Liver (tissue), 9 donors: Measurements from ENCODE around the gene FCGR3A. TPM values are rescaled to one million over a fixed set of nuclear protein-coding genes. Genes with fewer than 3 reads are reported as not detected.

Experiments used
- DNase-seq: peaks from one replicate; pipeline ENCODE4 v3.0.0-alpha.2; 2017; ENCODE audit warnings: low spot score
- H3K27ac ChIP-seq, 2 donors: one replicate each; pipeline ENCODE4 v1.7.0; 2013; ENCODE audit warnings: inconsistent platforms in 2 of 2, low read length in 2 of 2, control low read depth in 1 of 2, low read depth in 1 of 2, mild to moderate bottlenecking in 1 of 2
- H3K27me3 ChIP-seq, 4 donors: one replicate each; pipeline versions ENCODE4 v1.6.1 to v1.7.0; 2013; ENCODE audit warnings: low read length in 3 of 4, inconsistent platforms in 1 of 4, mild to moderate bottlenecking in 1 of 4, moderate library complexity in 1 of 4; ENCODE audit not compliant: control insufficient read depth in 4 of 4, insufficient read depth in 4 of 4
- H3K36me3 ChIP-seq, 4 donors: one replicate each; pipeline versions ENCODE4 v1.6.1 to v1.7.0; 2013; ENCODE audit warnings: low read length in 3 of 4, mild to moderate bottlenecking in 3 of 4, low read depth in 1 of 4, moderate library complexity in 1 of 4; ENCODE audit not compliant: control insufficient read depth in 4 of 4, insufficient read depth in 3 of 4
- H3K4me1 ChIP-seq, 4 donors: one replicate each; pipeline versions ENCODE4 v1.6.1 to v1.7.0; 2013; ENCODE audit warnings: low read length in 3 of 4, mild to moderate bottlenecking in 3 of 4, moderate library complexity in 1 of 4; ENCODE audit not compliant: control insufficient read depth in 4 of 4, insufficient read depth in 4 of 4
- H3K4me3 ChIP-seq, 3 donors: one replicate each; pipeline versions ENCODE4 v1.6.1 to v1.7.0; 2013; ENCODE audit warnings: low read length in 3 of 3, control low read depth in 1 of 3, low read depth in 1 of 3, mild to moderate bottlenecking in 1 of 3
- H3K9ac ChIP-seq, 2 donors: one replicate each; pipeline ENCODE4 v1.7.0; 2013; ENCODE audit warnings: low read length in 2 of 2, mild to moderate bottlenecking in 2 of 2, moderate library complexity in 2 of 2, control low read depth in 1 of 2, low read depth in 1 of 2
- H3K9me3 ChIP-seq, 4 donors: one replicate each; pipeline versions ENCODE4 v1.6.1 to v1.7.0; 2013; ENCODE audit warnings: low read length in 3 of 4; ENCODE audit not compliant: control insufficient read depth in 4 of 4
- ATF3 ChIP-seq: IDR thresholded peaks from 2 replicates; pipeline ENCODE4 v1.6.1; 2016; ENCODE audit warnings: antibody characterized with exemption
- EGR1 ChIP-seq, 2 donors: IDR thresholded peaks; 2 replicates each; pipeline ENCODE4 v1.6.1; 2016 to 2018; ENCODE audit warnings: antibody characterized with exemption in 2 of 2, low read depth in 2 of 2
- FOXA2 ChIP-seq: IDR thresholded peaks from 2 replicates; pipeline ENCODE4 v1.6.1; 2016; ENCODE audit warnings: antibody characterized with exemption
- HNF4A ChIP-seq, 2 donors: conservative IDR thresholded peaks; 2 replicates each; pipeline ENCODE4 v1.6.1; 2016; ENCODE audit warnings: antibody characterized with exemption in 2 of 2, mild to moderate bottlenecking in 2 of 2
- HNF4G ChIP-seq: IDR thresholded peaks from 2 replicates; pipeline ENCODE4 v1.6.1; 2016; ENCODE audit warnings: antibody characterized with exemption
- NR2F2 ChIP-seq: IDR thresholded peaks from 2 replicates; pipeline ENCODE4 v1.6.1; 2016; ENCODE audit warnings: antibody characterized with exemption
- RAD21 ChIP-seq, 2 donors: IDR thresholded peaks; 2 replicates each; pipeline ENCODE4 v1.6.1; 2016; ENCODE audit warnings: antibody characterized with exemption in 2 of 2, mild to moderate bottlenecking in 2 of 2
- SP1 ChIP-seq: IDR thresholded peaks from 2 replicates; pipeline ENCODE4 v1.6.1; 2018; ENCODE audit warnings: antibody characterized with exemption, mild to moderate bottlenecking
- TAF1 ChIP-seq: conservative IDR thresholded peaks from 2 replicates; pipeline ENCODE4 v1.6.1; 2016; ENCODE audit warnings: antibody characterized with exemption, mild to moderate bottlenecking
- YY1 ChIP-seq: IDR thresholded peaks from 2 replicates; pipeline ENCODE4 v1.6.1; 2016; ENCODE audit warnings: antibody characterized with exemption, mild to moderate bottlenecking
- WGBS: extraction: QIAGEN DNeasy Blood & Tissue Kit; methylation state at CpG from one replicate; pipeline ENCODE4 v1.1.7; 2013; 5-methylcytosine and 5-hydroxymethylcytosine counted together
- polyA plus RNA-seq, 2 donors: library from polyadenylated mRNA; stranded (reverse) in 1 of 2; unstranded in 1 of 2; fragments of 200-250 nt in 1 of 2; fragments of >200 nt in 1 of 2; fragmentation: Nextera tagmentation in 1 of 2; extraction: Ambion mirVana in 1 of 2; gene quantifications; one replicate each; pipeline versions ENCODE4 v1.2.1 to v1.2.3, GENCODE V29; 2013 to 2015
- total RNA-seq, 2 donors: library from RNA; depleted of rRNA; stranded (reverse); fragments of >200 nt; gene quantifications; one replicate each; pipeline ENCODE4 v1.2.3, GENCODE V29; 2014
- TF ChIP-seq, protein P1 (sequence below): IDR thresholded peaks from 2 replicates; pipeline ENCODE4 v1.6.1; 2016; ENCODE audit warnings: antibody characterized with exemption
- donor health status: healthy.
- donor health status: healthy.
- donor health status: healthy.
- donor health status: healthy.
- donor health status: healthy.

Gene FCGR3A
- total and polyA plus RNA-seq, 4 donors = 9.8 to 70.1 (median 49.2) TPM

DNA sequence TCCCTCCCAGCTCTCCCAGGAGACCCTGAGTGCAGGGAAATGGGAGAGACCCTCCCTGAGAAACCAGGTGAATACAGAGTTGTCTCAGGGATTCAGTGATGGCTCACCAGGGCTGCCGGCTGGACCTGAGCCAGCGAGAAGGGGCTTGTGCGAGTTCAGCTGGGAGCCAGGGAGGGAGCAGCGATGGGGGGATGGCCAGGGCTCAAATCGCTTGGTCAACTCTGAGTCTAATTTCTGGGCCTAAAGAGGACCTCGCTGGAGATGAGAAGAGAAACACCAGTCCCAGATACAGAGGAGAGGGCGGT is 37.9 kb downstream of the FCGR3A start:
- TF ChIP-seq FOXA2 (no peak), EGR1 (IDR thresholded peaks at IDR 0.05; ENCODE audit: low read depth in 2 of 2) (no peak), ATF3 (no peak), SP1 (no peak), YY1 (no peak), HNF4A (conservative IDR thresholded peaks at IDR 0.05) (no peak)
- Histone ChIP-seq H3K36me3 (peaks cover 0 to 2% (median 0%) of the 10 kb centered on the region in 4 donors), H3K4me1 (no peaks in the 10 kb centered on the region), H3K9ac (no peak overlapping the region), H3K27ac (no peak overlapping the region), H3K4me3 (no peak overlapping the region), H3K9me3 (no peaks in the 10 kb centered on the region), H3K27me3 (no peaks in the 10 kb centered on the region)
- no peak for DNase-seq
- WGBS = 96% methylated on average over 7 of the region's 7 CpGs

DNA sequence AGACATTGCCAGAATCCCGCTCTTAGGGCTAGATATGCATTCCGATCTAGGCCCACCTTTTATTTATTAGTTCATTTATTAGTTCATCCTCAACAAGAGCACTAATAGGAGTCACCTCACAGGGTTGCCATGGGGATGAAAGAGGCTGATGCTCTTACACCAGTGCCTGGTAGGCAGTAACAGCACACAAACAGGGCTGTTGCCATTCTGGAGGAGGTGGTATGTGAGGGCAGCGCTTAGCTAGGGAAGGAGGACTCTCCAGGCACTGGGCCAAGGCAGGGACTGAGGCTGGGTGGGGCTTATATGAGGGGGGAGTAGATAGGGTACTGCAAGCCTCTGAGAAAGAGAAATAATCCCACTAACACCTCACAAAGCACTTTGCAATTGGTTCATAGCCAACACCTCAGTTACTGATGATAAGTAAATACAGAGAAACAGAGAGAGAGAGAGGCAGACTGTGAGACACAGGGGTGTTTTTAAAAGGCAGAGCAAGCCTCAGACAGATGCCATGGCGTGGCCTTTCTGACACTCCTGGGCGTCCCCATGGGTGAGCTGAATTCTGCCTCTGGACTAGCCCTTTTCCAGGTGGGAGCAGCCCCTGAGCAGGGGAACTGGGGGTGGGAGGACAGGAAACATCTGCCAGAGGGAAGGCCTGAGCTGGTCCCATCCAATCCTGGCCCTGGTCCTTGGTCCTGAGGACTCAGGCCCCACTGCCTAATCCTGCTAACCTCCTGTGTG is 38.4 kb downstream of the FCGR3A start:
- Histone ChIP-seq H3K27me3 (no peaks in the 10 kb centered on the region), H3K4me3 (no peak overlapping the region), H3K4me1 (no peaks in the 10 kb centered on the region), H3K36me3 (peaks cover 0 to 2% (median 0%) of the 10 kb centered on the region in 4 donors), H3K9ac (no peak overlapping the region), H3K27ac (no peak overlapping the region), H3K9me3 (no peaks in the 10 kb centered on the region)
- WGBS = 85% methylated on average over 5 of the region's 5 CpGs
- DNase-seq = peak; percentile 70
- TF ChIP-seq HNF4G = no peak
- no peak for TF ChIP-seq TAF1

GRCh38 chr1:161510477-161510876 is 39.1 kb downstream of the FCGR3A start:
- H3K4me1 ChIP-seq = no peaks in the 10 kb centered on the region
- no peaks in the 10 kb centered on the region for H3K9me3 ChIP-seq
- H3K27ac ChIP-seq = no peak overlapping the region
- no peaks in the 10 kb centered on the region for H3K27me3 ChIP-seq
- no peak for TF ChIP-seq EGR1 (IDR thresholded peaks at IDR 0.05; ENCODE audit: low read depth in 2 of 2)
- TF ChIP-seq, protein P1, sequence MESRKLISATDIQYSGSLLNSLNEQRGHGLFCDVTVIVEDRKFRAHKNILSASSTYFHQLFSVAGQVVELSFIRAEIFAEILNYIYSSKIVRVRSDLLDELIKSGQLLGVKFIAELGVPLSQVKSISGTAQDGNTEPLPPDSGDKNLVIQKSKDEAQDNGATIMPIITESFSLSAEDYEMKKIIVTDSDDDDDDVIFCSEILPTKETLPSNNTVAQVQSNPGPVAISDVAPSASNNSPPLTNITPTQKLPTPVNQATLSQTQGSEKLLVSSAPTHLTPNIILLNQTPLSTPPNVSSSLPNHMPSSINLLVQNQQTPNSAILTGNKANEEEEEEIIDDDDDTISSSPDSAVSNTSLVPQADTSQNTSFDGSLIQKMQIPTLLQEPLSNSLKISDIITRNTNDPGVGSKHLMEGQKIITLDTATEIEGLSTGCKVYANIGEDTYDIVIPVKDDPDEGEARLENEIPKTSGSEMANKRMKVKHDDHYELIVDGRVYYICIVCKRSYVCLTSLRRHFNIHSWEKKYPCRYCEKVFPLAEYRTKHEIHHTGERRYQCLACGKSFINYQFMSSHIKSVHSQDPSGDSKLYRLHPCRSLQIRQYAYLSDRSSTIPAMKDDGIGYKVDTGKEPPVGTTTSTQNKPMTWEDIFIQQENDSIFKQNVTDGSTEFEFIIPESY = no peak
- no peak overlapping the region for H3K9ac ChIP-seq
- H3K36me3 ChIP-seq = peaks cover 0 to 2% (median 0%) of the 10 kb centered on the region in 4 donors
- whole genome bisulfite sequencing = 83% methylated on average over 3 of the region's 3 CpGs
- H3K4me3 ChIP-seq = no peak overlapping the region
- no peak for DNase-seq

- DNase-seq = no peak
- WGBS = 62% methylated on average over 15 of the region's 15 CpGs
- Histone ChIP-seq H3K4me3 (no peak overlapping the region), H3K4me1 (no peaks in the 10 kb centered on the region), H3K9ac (peak overlapping the region in 1 of 2 donors; percentile 53), H3K27ac (peak overlapping the region; percentile 1 to 60), H3K36me3 (peaks cover 0 to 2% (median 0%) of the 10 kb centered on the region in 4 donors), H3K27me3 (peaks cover 0 to 3% (median 0%) of the 10 kb centered on the region in 4 donors), H3K9me3 (no peaks in the 10 kb centered on the region)
- no peak for TF ChIP-seq RAD21 (IDR thresholded peaks at IDR 0.05)
- no peak for TF ChIP-seq NR2F2
Measured at GRCh38 chr1:161506336-161507223, 43.0 kb downstream of the FCGR3A start.
